H1 (cell line): Measurements from ENCODE around the gene CYP2W1. TPM values are rescaled to one million over a fixed set of nuclear protein-coding genes. Genes with fewer than 3 reads are reported as not detected.

Experiments used
- BACH1 ChIP-seq: IDR thresholded peaks from 2 replicates; pipeline ENCODE4 v1.6.1; 2012; ENCODE audit warnings: low read length, improper control_type of control experiment
- BCL11A ChIP-seq, 2 experiments: IDR thresholded peaks; one replicate each; pipeline ENCODE4 v1.6.1; 2011; ENCODE audit warnings: low read depth in 2 of 2, low read length in 2 of 2, mild to moderate bottlenecking in 2 of 2
- CBX5 ChIP-seq: fragments of 300-800, 300-1000 bp; sonication (generic); IDR thresholded peaks from 2 replicates; pipeline ENCODE4 v1.7.1; 2016; ENCODE audit warnings: antibody characterized with exemption, low read length, low read depth
- CEBPB ChIP-seq: IDR thresholded peaks from 2 replicates; pipeline ENCODE4 v1.6.1; 2012; ENCODE audit warnings: low read depth, low read length
- EP300 ChIP-seq, 2 experiments: IDR thresholded peaks; 1 replicate in 1 of 2; 2 replicates in 1 of 2; pipeline ENCODE4 v1.6.1; 2011 to 2012; ENCODE audit warnings: low read depth in 2 of 2, low read length in 2 of 2, mild to moderate bottlenecking in 2 of 2, borderline replicate concordance in 1 of 2, inconsistent platforms in 1 of 2, moderate library complexity in 1 of 2
- FOSL1 ChIP-seq: IDR thresholded peaks from 2 replicates; pipeline ENCODE4 v1.6.1; 2011; ENCODE audit warnings: mild to moderate bottlenecking, low read depth, low read length, moderate library complexity; ENCODE audit not compliant: insufficient read depth
- HDAC6 ChIP-seq: IDR thresholded peaks from one replicate; pipeline ENCODE4 v1.7.1; 2012; ENCODE audit warnings: low read depth, mild to moderate bottlenecking, inconsistent platforms, low read length, moderate library complexity
- JUND ChIP-seq: IDR thresholded peaks from 2 replicates; pipeline ENCODE4 v1.6.1; 2011; ENCODE audit warnings: mild to moderate bottlenecking, improper control_type of control experiment, low read length
- KDM1A ChIP-seq: fragments of 200-600, 300-600 bp; sonication (generic); IDR thresholded peaks from 2 replicates; pipeline ENCODE4 v1.7.1; 2016; ENCODE audit warnings: mild to moderate bottlenecking, low read length, borderline replicate concordance
- KDM4A ChIP-seq: IDR thresholded peaks from one replicate; pipeline ENCODE4 v1.7.1; 2012; ENCODE audit warnings: low read depth, mild to moderate bottlenecking, moderate library complexity, low read length, inconsistent platforms; ENCODE audit not compliant: severe bottlenecking
- KDM5A ChIP-seq: fragments of 200-600 bp; IDR thresholded peaks from 2 replicates; pipeline ENCODE4 v1.7.1; 2012; ENCODE audit warnings: mild to moderate bottlenecking, low read length, inconsistent platforms, mixed read lengths
- MAFK ChIP-seq: IDR thresholded peaks from 2 replicates; pipeline ENCODE4 v1.6.1; 2012; ENCODE audit warnings: low read depth, mild to moderate bottlenecking, improper control_type of control experiment, low read length
- PHF8 ChIP-seq: fragments of 200-600 bp; sonication (generic); conservative IDR thresholded peaks from 2 replicates; pipeline ENCODE4 v1.7.1; 2012; ENCODE audit warnings: low read depth, mild to moderate bottlenecking, inconsistent platforms, low read length, moderate library complexity
- POLR2A ChIP-seq, 2 experiments: IDR thresholded peaks; 1 replicate in 1 of 2; 2 replicates in 1 of 2; pipeline ENCODE4 v1.6.1; 2011; ENCODE audit warnings: low read depth in 2 of 2, low read length in 2 of 2, mild to moderate bottlenecking in 2 of 2; ENCODE audit errors: control extremely low read depth in 1 of 2
- POU5F1 ChIP-seq: IDR thresholded peaks from 2 replicates; pipeline ENCODE4 v1.6.1; 2011; ENCODE audit warnings: low read depth, mild to moderate bottlenecking, low read length, moderate library complexity
- RBBP5 ChIP-seq: IDR thresholded peaks from 2 replicates; pipeline ENCODE4 v1.7.1; 2012; ENCODE audit warnings: low read depth, mild to moderate bottlenecking, inconsistent platforms, low read length, moderate library complexity, borderline replicate concordance
- SIRT6 ChIP-seq: IDR thresholded peaks from one replicate; pipeline ENCODE4 v1.7.1; 2012; ENCODE audit warnings: low read length, inconsistent platforms
- SIX5 ChIP-seq: IDR thresholded peaks from 2 replicates; pipeline ENCODE4 v1.6.1; 2011; ENCODE audit warnings: mild to moderate bottlenecking, low read depth, low read length
- SRF ChIP-seq: IDR thresholded peaks from 2 replicates; pipeline ENCODE4 v1.6.1; 2011; ENCODE audit warnings: mild to moderate bottlenecking, low read depth, low read length, moderate library complexity
- TAF1 ChIP-seq: IDR thresholded peaks from 2 replicates; pipeline ENCODE4 v1.6.1; 2011; ENCODE audit warnings: mild to moderate bottlenecking, low read depth, low read length
- TEAD4 ChIP-seq: IDR thresholded peaks from 2 replicates; pipeline ENCODE4 v1.6.1; 2012; ENCODE audit warnings: low read depth, low read length, inconsistent platforms, mixed read lengths
- polyA plus RNA-seq, 7 experiments: library from polyadenylated mRNA; depleted of rRNA in 3 of 7; stranded (reverse) in 5 of 7; unstranded in 2 of 7; fragments of >200 nt in 5 of 7; fragments of 200-250 nt in 2 of 7; gene quantifications; 1 replicate in 5 of 7; 2 replicates in 1 of 7; 4 replicates in 1 of 7; pipeline versions ENCODE4 v1.2.1 to v1.2.3, GENCODE V29; 2011 to 2013; ENCODE audit warnings: missing spikeins in 2 of 7, mixed read lengths in 2 of 7
- total RNA-seq: library from RNA; stranded (reverse); fragmentation: NEBNext Ultra II Directional; extraction: Animal tissue kit (Norgen Biotek cat#: 25700); gene quantifications from 2 replicates; pipeline ENCODE4 v1.2.1, GENCODE V29; 2021
- TF ChIP-seq, protein P1 (sequence below): IDR thresholded peaks from 2 replicates; pipeline ENCODE4 v1.6.1; 2012; ENCODE audit warnings: low read length, inconsistent platforms
- TF ChIP-seq, protein P2 (sequence below): IDR thresholded peaks from 2 replicates; pipeline ENCODE4 v1.6.1; 2012; ENCODE audit warnings: inconsistent platforms

Gene CYP2W1
- total and polyA plus RNA-seq, 2 of the 8 experiments (the other 6 are each of a cell fraction or from before 2014, with no cell fraction given) = not detected

DNA sequence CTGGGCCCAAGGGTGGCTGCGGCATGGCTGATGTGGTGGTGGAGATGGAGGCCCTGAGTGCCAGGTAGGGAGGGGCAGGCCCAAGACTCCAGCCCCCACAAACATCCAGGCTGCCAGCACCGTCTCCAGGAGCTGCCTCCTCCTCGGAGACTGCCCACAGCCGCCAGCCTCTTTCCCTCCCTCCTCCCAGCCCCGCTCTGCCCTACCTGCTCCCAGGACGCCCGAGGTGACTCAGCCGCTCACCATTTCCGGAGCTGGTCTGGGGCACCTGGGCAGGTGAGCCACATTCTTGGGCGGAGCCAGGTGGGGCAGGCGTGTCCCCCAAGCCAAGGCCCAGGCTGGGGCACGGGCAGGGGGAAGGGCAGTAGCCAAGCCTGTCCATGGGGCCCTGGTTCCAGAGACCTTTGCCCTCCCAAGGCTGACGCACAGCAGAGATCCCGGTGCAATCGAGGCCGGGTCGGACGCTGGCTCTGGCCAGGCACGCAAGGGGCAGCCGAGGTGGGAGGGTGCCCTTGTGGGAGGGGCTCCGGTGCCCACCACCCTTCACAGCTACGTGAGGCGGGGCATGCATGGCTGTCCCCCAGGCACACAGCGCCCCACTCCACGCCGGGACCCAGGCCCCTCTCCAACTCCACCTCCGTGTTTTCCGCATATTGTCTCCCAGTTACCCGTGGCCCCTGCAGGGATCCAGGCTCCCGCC, 37.3 kb upstream of the CYP2W1 start (continued):
- TF ChIP-seq JUND (peak; percentile 89), CEBPB (no peak), KDM4A (peak; percentile 40), SIRT6 (no peak), CBX5 (no peak), TAF1 (peak; percentile 74), BCL11A (IDR thresholded peaks at IDR 0.05; ENCODE audit: low read depth in 2 of 2, low read length in 2 of 2) (no peak), MAFK (peak; percentile 38; the same call in 1 of the 2 replicates), SIX5 (no peak), KDM5A (no peak), POU5F1 (no peak), EP300 (IDR thresholded peaks at IDR 0.05; ENCODE audit: borderline replicate concordance in 1 of 2, low read depth in 2 of 2, low read length in 2 of 2) (0 out of 3 replicates have a peak, but pooled peaks of 1 of the 2 experiments have one; percentile 49), RBBP5 (peak; percentile 82; the same call in 1 of the 2 replicates), POLR2A (IDR thresholded peaks at IDR 0.05; ENCODE audit: control extremely low read depth in 1 of 2, low read depth in 2 of 2, low read length in 2 of 2) (peak in 1 of 2 experiments; percentile 74; a peak in 2 of 3 replicates), BACH1 (no peak; the same call in 1 of the 2 replicates), SRF (no peak), TEAD4 (peak; percentile 74; the same call in 1 of the 2 replicates), KDM1A (no peak), PHF8 (no peak), HDAC6 (no peak), FOSL1 (no peak)
- TF ChIP-seq, protein P1, sequence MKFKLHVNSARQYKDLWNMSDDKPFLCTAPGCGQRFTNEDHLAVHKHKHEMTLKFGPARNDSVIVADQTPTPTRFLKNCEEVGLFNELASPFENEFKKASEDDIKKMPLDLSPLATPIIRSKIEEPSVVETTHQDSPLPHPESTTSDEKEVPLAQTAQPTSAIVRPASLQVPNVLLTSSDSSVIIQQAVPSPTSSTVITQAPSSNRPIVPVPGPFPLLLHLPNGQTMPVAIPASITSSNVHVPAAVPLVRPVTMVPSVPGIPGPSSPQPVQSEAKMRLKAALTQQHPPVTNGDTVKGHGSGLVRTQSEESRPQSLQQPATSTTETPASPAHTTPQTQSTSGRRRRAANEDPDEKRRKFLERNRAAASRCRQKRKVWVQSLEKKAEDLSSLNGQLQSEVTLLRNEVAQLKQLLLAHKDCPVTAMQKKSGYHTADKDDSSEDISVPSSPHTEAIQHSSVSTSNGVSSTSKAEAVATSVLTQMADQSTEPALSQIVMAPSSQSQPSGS = no peak
- TF ChIP-seq, protein P2, sequence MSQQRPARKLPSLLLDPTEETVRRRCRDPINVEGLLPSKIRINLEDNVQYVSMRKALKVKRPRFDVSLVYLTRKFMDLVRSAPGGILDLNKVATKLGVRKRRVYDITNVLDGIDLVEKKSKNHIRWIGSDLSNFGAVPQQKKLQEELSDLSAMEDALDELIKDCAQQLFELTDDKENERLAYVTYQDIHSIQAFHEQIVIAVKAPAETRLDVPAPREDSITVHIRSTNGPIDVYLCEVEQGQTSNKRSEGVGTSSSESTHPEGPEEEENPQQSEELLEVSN = no peak
